Erythroblast (primary cell): ENCODE measurements around the gene ENOX1.
"Not testable (repeated sequence)": the region's sequence is repeated elsewhere in the genome, so short reads cannot be mapped to it uniquely, and the experiment has no call there.

Experiments used
- DNase-seq, 2 experiments: peaks; one replicate each; lab custom pipeline; 2025; lab: John Stamatoyannopoulos, UW
- GATA1 ChIP-seq: IDR thresholded peaks from 2 replicates; pipeline ENCODE4 v1.6.1; 2011; ENCODE audit warnings: low read depth, mild to moderate bottlenecking, control low read depth, low read length, moderate library complexity
- POLR2A ChIP-seq: IDR thresholded peaks from 2 replicates; pipeline ENCODE4 v1.6.1; 2011; ENCODE audit warnings: mild to moderate bottlenecking, low read length

The ENOX1 gene

DNA sequence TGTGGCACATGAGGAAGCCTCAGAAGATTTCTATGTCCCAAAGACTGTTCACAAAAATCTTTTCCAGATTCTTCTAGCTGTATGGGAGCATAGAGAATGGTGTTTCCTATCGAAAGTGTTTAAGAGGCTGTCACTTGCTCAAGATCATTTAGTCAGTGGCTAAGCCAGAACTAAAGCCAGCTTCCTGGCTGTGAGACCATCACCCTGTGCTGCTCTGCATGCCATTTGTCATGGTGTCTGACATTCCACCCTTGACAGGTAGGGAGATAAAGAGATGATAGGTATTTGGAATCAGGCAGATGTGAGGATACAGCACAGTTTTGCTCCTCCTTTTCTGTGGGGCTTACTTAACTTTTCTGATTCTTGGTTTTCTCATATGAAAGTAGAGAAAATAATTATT is 586.0 kb downstream of the ENOX1 start:
- no peak for DNase-seq
- TF ChIP-seq GATA1 (no peak), POLR2A (no peak)

DNA sequence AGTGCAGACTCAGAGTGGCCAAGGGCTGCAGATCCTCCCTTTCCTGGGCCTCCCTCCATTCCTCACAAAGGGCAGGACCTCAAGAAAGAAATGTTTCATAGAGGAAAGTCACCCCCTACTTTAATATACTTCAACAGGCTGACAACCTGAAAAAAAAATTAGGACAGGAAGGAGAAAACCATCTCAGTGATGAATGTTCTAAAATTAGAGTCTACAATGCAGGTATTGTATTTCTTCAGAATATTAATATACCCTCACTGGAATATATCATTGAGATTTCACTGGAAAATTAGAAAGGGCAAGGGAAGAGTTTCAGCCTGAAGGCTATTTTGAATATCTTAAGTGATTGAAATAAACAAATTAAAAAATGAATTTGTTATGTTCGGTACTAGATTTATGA is 586.5 kb downstream of the ENOX1 start:
- no peak for DNase-seq
- TF ChIP-seq POLR2A: no peak
- TF ChIP-seq GATA1: no peak

DNA sequence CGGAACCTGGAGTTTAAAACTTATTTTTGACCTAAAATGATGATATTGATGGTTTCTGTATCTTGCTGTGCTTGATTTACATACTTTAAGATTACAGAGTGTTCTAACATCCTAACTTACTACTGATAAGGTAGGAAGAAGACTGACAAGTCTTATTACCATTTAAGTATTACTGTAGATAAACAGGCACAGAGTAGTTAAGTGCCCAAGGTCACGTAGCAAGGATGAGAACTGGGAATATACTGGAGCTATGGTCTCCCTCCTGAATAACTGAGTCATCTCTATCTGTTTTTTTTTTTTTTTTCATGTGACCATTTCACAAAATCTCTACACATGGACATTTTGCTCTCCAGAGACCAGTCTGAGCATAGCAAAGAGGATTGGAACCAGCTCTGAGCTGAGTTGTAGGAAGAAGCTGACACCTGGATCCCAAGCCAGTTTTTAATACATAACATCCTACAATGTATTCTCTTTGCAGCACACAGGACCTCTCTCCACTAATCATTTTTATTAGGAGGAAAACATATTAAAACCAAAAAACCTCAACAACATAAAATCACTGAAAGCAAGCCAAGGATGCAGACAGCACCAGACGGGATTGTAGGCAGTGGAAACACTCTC is 589.9 kb downstream of the ENOX1 start:
- TF ChIP-seq GATA1 (no peak), POLR2A (no peak)
- DNase-seq: no peak

DNA sequence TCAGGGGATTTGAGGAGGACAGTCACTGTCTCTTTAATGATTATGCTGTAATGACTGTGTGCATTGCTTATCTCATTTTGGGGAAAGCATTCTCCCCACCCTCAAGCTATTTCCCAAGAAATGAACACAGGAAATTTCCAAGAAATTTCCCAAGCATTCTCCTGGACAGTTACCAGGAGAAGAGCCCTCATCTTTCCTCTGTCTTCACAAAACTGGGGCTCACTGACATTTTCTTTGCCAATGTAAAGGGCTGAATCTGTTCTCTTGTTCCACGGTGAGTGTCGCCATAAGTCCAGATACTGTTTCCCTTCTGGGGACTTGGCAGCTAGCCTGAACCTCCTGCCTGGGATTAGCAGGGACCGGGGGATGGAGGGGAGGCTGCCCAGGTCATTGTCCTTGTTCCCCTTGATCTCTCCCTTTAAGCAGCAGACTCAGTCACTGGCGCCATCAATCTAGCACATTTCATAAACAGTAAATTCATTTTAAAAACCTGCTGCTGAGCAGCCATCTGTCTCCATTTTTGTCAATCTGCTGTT is 590.6 kb downstream of the ENOX1 start:
- no peak for TF ChIP-seq POLR2A
- TF ChIP-seq GATA1: no peak
- no peak for DNase-seq

DNA sequence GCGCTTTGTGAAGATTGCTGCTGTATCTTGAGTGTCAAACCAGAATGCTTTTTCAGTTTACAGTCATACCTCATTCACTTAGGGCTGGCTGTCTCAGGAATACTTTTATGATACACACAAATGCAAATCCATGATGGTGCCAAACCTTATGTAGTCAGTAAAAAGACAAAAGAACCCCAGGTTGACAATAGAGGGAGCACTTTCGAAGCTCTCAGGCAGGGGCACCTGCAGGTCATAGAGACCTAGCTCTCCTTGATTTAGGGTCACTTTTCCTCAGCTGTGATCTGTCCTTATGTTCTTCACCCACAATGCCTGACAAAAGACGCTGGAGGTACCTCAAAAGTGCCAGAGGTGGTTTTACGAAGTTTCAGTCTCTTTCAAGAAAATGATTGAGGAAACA is 591.2 kb downstream of the ENOX1 start:
- no peak for DNase-seq
- TF ChIP-seq GATA1: no peak
- TF ChIP-seq POLR2A: no peak

DNA sequence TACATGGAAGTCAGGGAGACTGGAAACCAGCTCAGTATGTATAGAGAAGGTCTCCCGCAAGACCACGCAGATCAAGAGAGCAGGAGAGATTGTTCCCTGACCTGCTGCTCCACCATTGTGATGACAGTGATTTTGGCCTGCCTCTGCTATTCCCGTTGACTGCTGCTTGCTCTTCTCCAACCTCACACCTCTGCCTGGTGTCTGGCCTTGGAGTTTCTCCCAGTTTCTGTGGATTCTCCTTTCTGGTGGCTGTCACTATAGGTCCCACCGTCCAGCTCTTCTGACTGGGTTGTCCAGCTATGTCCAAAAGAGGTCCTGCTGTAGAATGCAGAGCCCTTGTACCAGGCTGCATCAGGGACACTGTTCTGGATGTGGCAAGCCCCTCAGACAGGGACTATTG is 591.7 kb downstream of the ENOX1 start:
- TF ChIP-seq POLR2A (no peak), GATA1 (no peak)
- DNase-seq: no peak

DNA sequence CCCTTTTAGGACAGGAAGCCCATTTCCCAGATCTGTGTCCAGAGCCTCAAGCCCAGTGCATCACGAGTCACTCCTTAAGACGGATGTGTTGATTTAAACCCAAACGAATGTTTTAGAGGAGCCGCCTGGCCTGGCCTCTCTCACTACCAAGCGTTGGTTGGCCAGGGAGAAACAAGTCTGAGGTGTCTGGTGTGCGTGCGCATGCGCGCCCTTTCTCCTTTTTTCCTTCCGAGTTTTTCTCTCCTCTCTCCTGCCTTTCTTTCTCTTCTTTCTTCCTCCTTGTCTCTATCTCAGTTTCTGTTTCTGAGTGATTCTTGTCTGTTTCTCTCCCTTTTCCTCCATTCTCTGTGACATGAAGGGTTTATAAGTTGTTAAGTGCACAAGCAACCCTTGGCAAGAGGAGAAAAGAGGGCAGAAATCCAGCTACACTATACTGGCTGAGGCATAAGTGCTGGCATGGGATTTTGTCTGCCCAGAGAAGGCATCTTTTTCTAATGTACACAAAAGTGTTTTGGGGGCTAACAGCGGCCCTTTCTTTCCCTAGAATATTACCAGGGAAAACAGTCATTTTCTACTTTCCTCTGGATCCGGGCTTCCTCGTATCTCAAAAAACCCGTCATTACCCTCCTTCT is 592.9 kb downstream of the ENOX1 start:
- no peak for DNase-seq

DNA sequence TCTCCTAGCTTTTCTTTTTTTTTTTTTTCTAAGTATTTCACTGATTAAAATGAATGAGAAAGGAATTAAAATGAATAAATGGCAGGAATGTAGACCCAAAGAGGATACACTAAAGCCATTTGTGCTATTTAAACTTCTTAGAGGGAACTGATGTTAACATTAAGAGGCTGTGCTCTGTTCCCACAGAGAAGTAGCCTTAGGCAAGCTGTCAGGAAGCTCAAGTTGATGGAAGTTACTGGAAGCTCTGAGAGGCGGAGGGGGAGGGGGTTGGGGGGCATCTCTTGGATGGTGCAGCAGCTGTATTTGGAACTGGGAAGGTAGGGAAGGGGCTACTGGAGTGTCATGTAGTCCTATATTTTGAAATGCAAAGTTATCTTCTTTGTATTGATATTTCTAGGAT is 595.2 kb downstream of the ENOX1 start:
- no peak for DNase-seq
- TF ChIP-seq POLR2A (no peak), GATA1 (no peak)

More for the DNA sequence above, 592.9 kb downstream of the ENOX1 start:
- TF ChIP-seq POLR2A (no peak), GATA1 (no peak)

DNA sequence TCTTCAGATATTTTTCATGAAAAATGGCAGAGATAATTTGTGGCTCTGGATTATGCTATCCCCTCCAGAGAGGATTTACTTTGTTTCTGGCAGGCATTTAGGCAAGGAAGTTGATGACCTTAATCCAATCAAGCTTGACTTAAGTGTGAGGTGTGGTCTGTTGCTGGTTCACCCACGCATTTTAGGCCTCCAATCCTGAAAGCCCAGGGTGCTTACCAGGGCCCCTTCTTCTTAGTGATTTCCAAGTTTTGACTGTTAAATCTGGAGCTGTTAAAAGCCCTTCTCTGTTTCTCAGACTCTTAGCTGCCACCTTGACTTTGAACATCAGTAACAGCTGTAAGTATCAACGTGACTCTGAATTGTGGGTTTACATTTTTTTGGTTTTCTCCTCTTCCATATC is 601.5 kb downstream of the ENOX1 start:
- DNase-seq: no peak
- no peak for TF ChIP-seq GATA1
- TF ChIP-seq POLR2A: no peak

DNA sequence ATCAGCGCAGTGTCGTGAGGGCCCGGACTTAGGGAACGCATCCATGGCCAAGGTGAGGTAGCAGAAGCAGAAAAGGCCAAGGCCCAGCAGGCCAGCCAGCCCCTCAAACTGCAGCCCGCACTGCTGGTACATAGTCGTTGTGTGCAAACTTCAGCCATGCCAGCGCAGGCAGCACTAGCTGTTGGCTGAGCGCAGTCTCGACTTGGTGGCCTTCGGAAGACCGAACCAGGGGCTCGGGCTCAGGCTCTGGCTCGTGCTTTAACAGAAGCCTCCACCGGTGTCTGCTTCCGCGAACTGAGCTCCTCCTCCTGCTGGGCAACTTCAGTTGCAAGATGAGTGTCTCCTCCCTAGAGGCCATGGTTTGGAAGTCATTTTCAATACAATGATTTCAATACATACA is 605.9 kb downstream of the ENOX1 start:
- no peak for TF ChIP-seq POLR2A
- TF ChIP-seq GATA1: no peak
- DNase-seq: no peak

DNA sequence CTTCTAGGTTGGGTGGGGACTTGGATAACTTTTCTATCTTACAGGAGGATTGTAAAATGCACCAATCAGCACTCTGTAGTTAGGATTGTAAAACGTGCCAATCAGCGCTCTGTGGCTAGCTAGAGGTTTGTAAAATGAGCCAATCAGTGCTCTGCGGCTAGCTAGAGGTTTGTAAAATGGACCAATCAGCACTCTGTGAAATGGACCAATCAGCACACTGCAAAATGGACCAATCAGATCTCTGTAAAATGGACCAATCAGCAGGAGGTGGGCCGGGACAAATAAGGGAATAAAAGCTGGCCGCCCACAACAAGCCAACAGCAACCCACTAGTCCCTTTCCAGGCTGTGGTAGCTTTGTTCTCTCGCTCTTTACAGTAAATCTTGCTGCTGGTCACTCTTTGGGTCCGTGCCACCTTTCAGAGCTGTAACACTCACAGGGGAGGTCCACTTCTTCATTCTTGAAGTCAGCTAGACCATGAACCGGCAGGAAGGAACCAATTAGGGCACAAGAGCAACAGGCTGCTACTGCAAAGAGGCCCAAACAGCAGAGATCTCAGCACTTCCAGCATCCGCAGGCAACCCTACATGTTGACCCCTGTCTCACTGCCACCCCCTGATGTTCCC is 606.6 kb downstream of the ENOX1 start:
- no peak for DNase-seq
- TF ChIP-seq POLR2A (no peak), GATA1 (no peak)

DNA sequence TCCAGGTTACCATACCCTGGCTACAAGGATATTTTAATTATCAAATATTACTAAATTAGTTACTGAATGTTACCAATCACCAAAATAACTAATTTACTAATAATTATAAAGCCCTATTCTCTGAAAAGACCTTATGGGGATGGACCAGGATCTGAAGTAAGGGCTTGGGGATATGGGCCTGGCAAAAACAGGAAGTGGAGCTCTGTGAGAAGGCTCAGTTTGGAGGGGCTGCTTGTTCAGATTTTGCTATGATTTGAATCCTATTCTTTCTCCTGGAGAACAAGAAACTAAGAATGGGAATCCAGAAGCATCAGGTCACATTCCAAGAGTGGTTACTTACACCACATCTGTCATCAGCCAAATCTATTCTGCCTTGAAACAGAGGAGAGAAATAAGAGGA is 615.3 kb downstream of the ENOX1 start:
- TF ChIP-seq POLR2A (no peak), GATA1 (no peak)
- no peak for DNase-seq

DNA sequence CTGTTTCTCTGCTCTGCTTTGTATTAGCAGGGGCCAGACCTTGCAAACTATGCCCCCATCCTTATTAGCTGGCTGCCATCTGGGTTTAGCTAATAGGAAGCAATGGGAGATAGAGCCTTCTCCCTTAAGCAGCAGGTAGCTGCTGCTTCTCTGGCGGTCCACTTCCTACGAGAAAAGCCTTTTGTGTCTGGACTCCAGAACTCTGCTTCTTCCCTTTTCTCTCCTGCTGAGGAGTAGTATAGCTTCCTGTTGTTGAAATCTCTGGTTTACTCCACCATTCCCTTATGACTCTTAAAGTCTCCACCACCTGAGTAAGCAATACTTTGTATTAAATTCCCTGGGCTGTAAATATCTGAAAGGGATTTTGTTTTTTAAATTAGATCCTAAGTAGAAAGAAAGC is 616.3 kb downstream of the ENOX1 start:
- TF ChIP-seq GATA1 (no peak), POLR2A (no peak)
- DNase-seq: no peak

DNA sequence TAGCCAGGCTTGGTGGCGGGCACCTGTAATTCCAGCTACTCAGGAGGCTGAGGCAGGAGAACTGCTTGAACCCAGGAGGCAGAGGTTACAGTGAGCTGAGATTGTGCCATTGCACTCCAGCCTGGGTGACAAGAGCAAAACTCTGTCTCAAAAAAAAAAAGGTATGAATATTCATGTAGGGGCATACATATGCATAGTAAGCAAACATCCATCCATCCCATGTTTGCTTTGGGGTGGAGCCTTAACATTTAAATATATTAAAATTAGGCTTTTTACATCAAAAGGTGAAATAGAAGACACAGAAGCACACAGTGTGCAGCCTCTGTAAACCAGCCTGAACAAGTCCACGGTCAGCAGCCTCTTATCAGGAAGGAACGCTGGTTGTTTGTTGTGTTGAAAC is 618.3 kb downstream of the ENOX1 start:
- DNase-seq: not testable (repeated sequence)

DNA sequence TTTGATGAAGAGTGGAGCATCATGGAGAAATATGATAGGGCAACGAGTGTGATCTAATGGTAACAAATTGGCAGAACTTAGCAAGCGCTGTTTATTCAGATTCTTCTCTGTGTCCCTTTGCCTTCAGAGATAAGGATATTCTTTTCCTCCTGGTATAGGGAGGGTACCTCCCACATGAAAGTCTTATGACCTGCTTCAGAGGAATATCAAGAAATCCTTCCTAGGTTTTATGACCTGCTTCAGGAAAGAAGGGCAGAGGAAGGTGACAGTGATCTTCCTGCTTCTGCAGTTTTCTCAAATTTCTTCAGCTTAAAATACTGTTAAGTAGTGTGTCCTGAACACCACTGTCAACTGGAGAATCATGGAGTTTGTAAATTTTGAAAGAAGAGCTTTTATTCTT is 619.0 kb downstream of the ENOX1 start:
- TF ChIP-seq GATA1: no peak
- TF ChIP-seq POLR2A: no peak
- no peak for DNase-seq
